Measurements from ENCODE around the gene DAP. TPM values are rescaled to one million over a fixed set of nuclear protein-coding genes. Genes with fewer than 3 reads are reported as not detected.
A peak's percentile ranks its signal among the peaks of the same experiment; 100 is the strongest.

The DAP gene
- total and polyA plus RNA-seq, 12 donors, result 14.2 to 52.5 (median 28.0) TPM

DNA sequence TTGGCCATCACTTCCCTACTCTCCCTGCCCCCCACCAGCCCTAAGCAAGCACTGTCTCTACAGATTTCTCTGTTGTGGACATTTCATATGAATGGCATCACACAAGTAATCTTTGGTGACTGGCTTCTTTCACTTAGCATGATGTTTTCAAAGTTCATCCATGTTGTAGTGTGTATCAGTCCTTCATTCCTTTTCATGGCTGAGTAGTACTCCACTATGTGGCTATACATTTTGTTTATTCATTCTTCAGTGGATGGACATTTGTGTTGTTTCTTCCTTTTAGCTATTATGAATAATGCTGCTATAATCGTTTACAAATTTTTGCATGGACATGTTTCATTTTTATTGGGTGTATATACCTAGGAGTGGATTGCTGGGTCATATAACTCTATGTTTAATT lies 84.1 kb downstream of the DAP start:
- Histone ChIP-seq H3K27me3 (peaks cover 0 to 13% (median 0%) of the 10 kb centered on the region in 7 donors), H3K27ac (no peak overlapping the region), H3K4me3 (no peak overlapping the region), H3K4me1 (peaks cover 0 to 3% (median 0%) of the 10 kb centered on the region in 9 donors), H3K36me3 (peaks cover 0 to 51% (median 10%) of the 10 kb centered on the region in 9 donors), H3K9me3 (peaks cover 0 to 9% (median 0%) of the 10 kb centered on the region in 11 donors)
- WGBS, 2 donors, result 97% methylated on average over 1 of the region's 1 CpG
- no peak for ATAC-seq
- intact Hi-C loops (cut with DNase I), result loop anchor here in 1 of 10 donors (10.0 kb wide), 1 partner anchor 1542 kb away; no protein-coding TSS in a partner anchor
- DNase-seq, result no peak
- no peak for TF ChIP-seq CTCF (IDR thresholded peaks at IDR 0.05)

GRCh38 chr5:10676224-10676623 lies 84.8 kb downstream of the DAP start:
- intact Hi-C loops (cut with DNase I), result loop anchor here in 1 of 10 donors (10.0 kb wide), 1 partner anchor 1541 kb away; no protein-coding TSS in a partner anchor
- 67 to 69% methylated on average over 4 of the region's 4 CpGs for WGBS, 2 donors
- H3K9me3 ChIP-seq, result peaks cover 0 to 9% (median 0%) of the 10 kb centered on the region in 11 donors

GRCh38 chr5:10675177-10675700 lies 85.8 kb downstream of the DAP start:
- peaks cover 0 to 13% (median 0%) of the 10 kb centered on the region in 7 donors for H3K27me3 ChIP-seq
- TF ChIP-seq CTCF (IDR thresholded peaks at IDR 0.05), result no peak
- no peak overlapping the region for H3K27ac ChIP-seq
- DNase-seq (no peak), ATAC-seq (no peak)
- 77 to 87% methylated on average over 14 of the region's 14 CpGs for WGBS, 2 donors
- peaks cover 0 to 3% (median 0%) of the 10 kb centered on the region in 9 donors for H3K4me1 ChIP-seq
- no peak overlapping the region for H3K4me3 ChIP-seq
- peaks cover 0 to 34% (median 10%) of the 10 kb centered on the region in 9 donors for H3K36me3 ChIP-seq
- intact Hi-C loops (cut with DNase I), result loop anchor here in 1 of 10 donors (10.0 kb wide), 1 partner anchor 1540 kb away; no protein-coding TSS in a partner anchor
- peaks cover 0 to 9% (median 0%) of the 10 kb centered on the region in 11 donors for H3K9me3 ChIP-seq

More at GRCh38 chr5:10676224-10676623, 84.8 kb downstream of the DAP start:
- H3K4me3 ChIP-seq, result no peak overlapping the region
- TF ChIP-seq CTCF (IDR thresholded peaks at IDR 0.05), result no peak
- peak in 1 of 8 donors; percentile 12 for ATAC-seq
- DNase-seq, result no peak
- peaks cover 0 to 13% (median 0%) of the 10 kb centered on the region in 7 donors for H3K27me3 ChIP-seq
- H3K4me1 ChIP-seq, result peaks cover 0 to 3% (median 0%) of the 10 kb centered on the region in 9 donors
- H3K27ac ChIP-seq, result no peak overlapping the region
- H3K36me3 ChIP-seq, result peaks cover 0 to 44% (median 10%) of the 10 kb centered on the region in 9 donors

- Histone ChIP-seq H3K27ac (no peak overlapping the region), H3K36me3 (peaks cover 0 to 28% (median 10%) of the 10 kb centered on the region in 9 donors), H3K4me1 (peaks cover 0 to 2% (median 0%) of the 10 kb centered on the region in 9 donors), H3K9me3 (peaks cover 0 to 9% (median 0%) of the 10 kb centered on the region in 11 donors), H3K27me3 (peaks cover 0 to 13% (median 0%) of the 10 kb centered on the region in 7 donors), H3K4me3 (no peak overlapping the region)
- no peak for TF ChIP-seq CTCF (IDR thresholded peaks at IDR 0.05)
- no peak for ATAC-seq
- WGBS, 2 donors, result 63 to 68% methylated on average over 6 of the region's 6 CpGs
- DNase-seq, result no peak
- intact Hi-C loops (cut with DNase I), result loop anchor here in 1 of 10 donors (10.0 kb wide), 1 partner anchor 1540 kb away; no protein-coding TSS in a partner anchor
Observed at GRCh38 chr5:10674582-10674981, 86.5 kb downstream of the DAP start.
